HEK293 (cell line): ENCODE results near the gene MTERF4.

Source experiments
- CTCF ChIA-PET: fragments of 350-600 bp; formaldehyde crosslinking; extraction: SDS; loops from one replicate; lab custom pipeline; 2021; ENCODE audit warnings: antibody characterized with exemption; lab: Yijun Ruan, JAX
- POLR2A ChIA-PET: fragments of 300-600 bp; formaldehyde crosslinking; extraction: SDS; loops from one replicate; lab custom pipeline; 2020; ENCODE audit warnings: antibody characterized with exemption, inconsistent platforms; lab: Yijun Ruan, JAX
- H3K27ac ChIP-seq: fragments of 200-500 bp; sonication (Bioruptor generic); 2 replicates; pipeline ENCODE4 v1.5.1; 2014; ENCODE audit warnings: low read depth, low read length, control low read depth, inconsistent platforms; ENCODE audit errors: extremely low read depth
- H3K36me3 ChIP-seq, 2 experiments: fragments of 200-500 bp in 1 of 2; sonication (Bioruptor generic) in 1 of 2; 1 replicate in 1 of 2; 2 replicates in 1 of 2; pipeline ENCODE4 v1.5.1; 2014 to 2017; ENCODE audit warnings: inconsistent platforms in 2 of 2, low read length in 2 of 2; ENCODE audit not compliant: control insufficient read depth in 2 of 2, insufficient read depth in 1 of 2
- H3K4me1 ChIP-seq: fragments of 200-500 bp; sonication (Bioruptor generic); 2 replicates; pipeline ENCODE4 v1.5.1; 2014; ENCODE audit warnings: mild to moderate bottlenecking, low read length, inconsistent platforms; ENCODE audit not compliant: control insufficient read depth, insufficient read depth
- H3K4me3 ChIP-seq: 2 replicates; pipeline ENCODE4 v1.5.1; 2011; ENCODE audit warnings: low read depth, mild to moderate bottlenecking, control low read depth, low read length, moderate library complexity
- H3K9me3 ChIP-seq: fragments of 200-500 bp; sonication (Bioruptor generic); 2 replicates; pipeline ENCODE4 v1.5.1; 2014; ENCODE audit warnings: low read depth, low read length, inconsistent platforms; ENCODE audit not compliant: control insufficient read depth, insufficient read depth
- GLIS1 ChIP-seq: fragments of 450-650 bp; formaldehyde crosslinking; IDR thresholded peaks from 2 replicates; pipeline ENCODE4 v1.5.1; 2016; ENCODE audit warnings: missing biosample characterization, missing genetic modification characterization
- HOXA7 ChIP-seq: sonication (generic); formaldehyde crosslinking; IDR thresholded peaks from 2 replicates; pipeline ENCODE4 v1.8.1; 2022; ENCODE audit warnings: missing genetic modification reagents, borderline replicate concordance
- MEIS1 ChIP-seq: sonication (generic); formaldehyde crosslinking; IDR thresholded peaks from 2 replicates; pipeline ENCODE4 v1.8.1; 2022; ENCODE audit warnings: missing genetic modification reagents, mild to moderate bottlenecking, borderline replicate concordance
- OVOL3 ChIP-seq: fragments of 450-650 bp; formaldehyde crosslinking; IDR thresholded peaks from 2 replicates; pipeline ENCODE4 v1.5.1; 2016; ENCODE audit warnings: missing biosample characterization, missing genetic modification characterization
- PRDM6 ChIP-seq: fragments of 450-650 bp; formaldehyde crosslinking; IDR thresholded peaks from 2 replicates; pipeline ENCODE4 v1.5.1; 2017; ENCODE audit warnings: missing biosample characterization, missing genetic modification characterization
- RBAK ChIP-seq: fragments of 450-650 bp; formaldehyde crosslinking; IDR thresholded peaks from 2 replicates; pipeline ENCODE4 v1.5.1; 2016; ENCODE audit warnings: missing biosample characterization, missing genetic modification characterization
- ZBTB20 ChIP-seq: fragments of 450-650 bp; formaldehyde crosslinking; IDR thresholded peaks from 2 replicates; pipeline ENCODE4 v1.5.1; 2016; ENCODE audit warnings: missing biosample characterization, missing genetic modification characterization
- ZNF10 ChIP-seq: fragments of 450-650 bp; formaldehyde crosslinking; IDR thresholded peaks from 2 replicates; pipeline ENCODE4 v1.5.1; 2017; ENCODE audit warnings: missing biosample characterization, missing genetic modification characterization
- ZNF169 ChIP-seq: fragments of 450-650 bp; formaldehyde crosslinking; IDR thresholded peaks from 2 replicates; pipeline ENCODE4 v1.5.1; 2016; ENCODE audit warnings: missing biosample characterization, missing genetic modification characterization
- ZNF202 ChIP-seq: fragments of 450-650 bp; formaldehyde crosslinking; IDR thresholded peaks from 2 replicates; pipeline ENCODE4 v1.5.1; 2016; ENCODE audit warnings: missing biosample characterization, missing genetic modification characterization, borderline replicate concordance
- ZNF280D ChIP-seq: fragments of 450-650 bp; formaldehyde crosslinking; IDR thresholded peaks from 2 replicates; pipeline ENCODE4 v1.5.1; 2016; ENCODE audit warnings: missing biosample characterization, missing genetic modification characterization
- ZNF391 ChIP-seq: fragments of 450-650 bp; formaldehyde crosslinking; IDR thresholded peaks from 2 replicates; pipeline ENCODE4 v1.5.1; 2016; ENCODE audit warnings: low read depth, missing biosample characterization, missing genetic modification characterization, borderline replicate concordance
- ZNF513 ChIP-seq: fragments of 450-650 bp; IDR thresholded peaks from 2 replicates; pipeline ENCODE4 v1.5.1; 2018; ENCODE audit warnings: missing biosample characterization, missing genetic modification characterization
- ZNF610 ChIP-seq: fragments of 450-650 bp; formaldehyde crosslinking; IDR thresholded peaks from 2 replicates; pipeline ENCODE4 v1.5.1; 2016; ENCODE audit warnings: missing biosample characterization, missing genetic modification characterization, borderline replicate concordance
- ZNF76 ChIP-seq: fragments of 450-650 bp; formaldehyde crosslinking; IDR thresholded peaks from 2 replicates; pipeline ENCODE4; 2016; ENCODE audit warnings: low read depth, missing biosample characterization, missing genetic modification characterization, borderline replicate concordance
- ZSCAN23 ChIP-seq: fragments of 450-650 bp; formaldehyde crosslinking; IDR thresholded peaks from 2 replicates; pipeline ENCODE4 v1.5.1; 2016; ENCODE audit warnings: missing biosample characterization, missing genetic modification characterization
- TF ChIP-seq, protein P1 (sequence below): fragments of 450-650 bp; formaldehyde crosslinking; IDR thresholded peaks from 2 replicates; pipeline ENCODE4 v1.5.1; 2016; ENCODE audit warnings: missing biosample characterization, missing genetic modification characterization
- TF ChIP-seq, protein P2 (sequence below): fragments of 450-650 bp; formaldehyde crosslinking; IDR thresholded peaks from 2 replicates; pipeline ENCODE4 v1.5.1; 2017; ENCODE audit warnings: missing biosample characterization, mild to moderate bottlenecking, missing genetic modification characterization, moderate library complexity
- TF ChIP-seq, protein P3 (sequence below): fragments of 450-650 bp; formaldehyde crosslinking; IDR thresholded peaks from 2 replicates; pipeline ENCODE4 v1.5.1; 2017; ENCODE audit warnings: missing biosample characterization, missing genetic modification characterization

MTERF4 gene

GRCh38 chr2:241096979-241097378 lies 5.1 kb downstream of the MTERF4 start:
- ChIA-PET POLR2A (no interaction called here), CTCF (interaction anchor here (3.5 kb wide), 1 partner anchor 19 kb away, joined by 16 read pairs; no protein-coding TSS in a partner anchor)
- TF ChIP-seq ZNF391 (tag by site-specific recombination) (no peak), ZNF76 (tag by site-specific recombination) (no peak), ZNF169 (no peak), ZNF280D (no peak), HOXA7 (CRISPR knock-in tag) (no peak), ZNF202 (tag by site-specific recombination) (no peak), MEIS1 (CRISPR knock-in tag) (no peak), PRDM6 (tag by site-specific recombination) (no peak), RBAK (tag by site-specific recombination) (no peak), ZNF10 (tag by site-specific recombination) (no peak), ZSCAN23 (no peak)
- TF ChIP-seq, protein P1, sequence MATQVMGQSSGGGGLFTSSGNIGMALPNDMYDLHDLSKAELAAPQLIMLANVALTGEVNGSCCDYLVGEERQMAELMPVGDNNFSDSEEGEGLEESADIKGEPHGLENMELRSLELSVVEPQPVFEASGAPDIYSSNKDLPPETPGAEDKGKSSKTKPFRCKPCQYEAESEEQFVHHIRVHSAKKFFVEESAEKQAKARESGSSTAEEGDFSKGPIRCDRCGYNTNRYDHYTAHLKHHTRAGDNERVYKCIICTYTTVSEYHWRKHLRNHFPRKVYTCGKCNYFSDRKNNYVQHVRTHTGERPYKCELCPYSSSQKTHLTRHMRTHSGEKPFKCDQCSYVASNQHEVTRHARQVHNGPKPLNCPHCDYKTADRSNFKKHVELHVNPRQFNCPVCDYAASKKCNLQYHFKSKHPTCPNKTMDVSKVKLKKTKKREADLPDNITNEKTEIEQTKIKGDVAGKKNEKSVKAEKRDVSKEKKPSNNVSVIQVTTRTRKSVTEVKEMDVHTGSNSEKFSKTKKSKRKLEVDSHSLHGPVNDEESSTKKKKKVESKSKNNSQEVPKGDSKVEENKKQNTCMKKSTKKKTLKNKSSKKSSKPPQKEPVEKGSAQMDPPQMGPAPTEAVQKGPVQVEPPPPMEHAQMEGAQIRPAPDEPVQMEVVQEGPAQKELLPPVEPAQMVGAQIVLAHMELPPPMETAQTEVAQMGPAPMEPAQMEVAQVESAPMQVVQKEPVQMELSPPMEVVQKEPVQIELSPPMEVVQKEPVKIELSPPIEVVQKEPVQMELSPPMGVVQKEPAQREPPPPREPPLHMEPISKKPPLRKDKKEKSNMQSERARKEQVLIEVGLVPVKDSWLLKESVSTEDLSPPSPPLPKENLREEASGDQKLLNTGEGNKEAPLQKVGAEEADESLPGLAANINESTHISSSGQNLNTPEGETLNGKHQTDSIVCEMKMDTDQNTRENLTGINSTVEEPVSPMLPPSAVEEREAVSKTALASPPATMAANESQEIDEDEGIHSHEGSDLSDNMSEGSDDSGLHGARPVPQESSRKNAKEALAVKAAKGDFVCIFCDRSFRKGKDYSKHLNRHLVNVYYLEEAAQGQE (tag by site-specific recombination): no peak
- Histone ChIP-seq H3K4me3 (no peak overlapping the region), H3K9me3 (no peaks in the 10 kb centered on the region), H3K27ac (no peak overlapping the region), H3K4me1 (no peaks in the 10 kb centered on the region), H3K36me3 (peaks cover 32 to 88% of the 10 kb centered on the region in 2 experiments)

DNA sequence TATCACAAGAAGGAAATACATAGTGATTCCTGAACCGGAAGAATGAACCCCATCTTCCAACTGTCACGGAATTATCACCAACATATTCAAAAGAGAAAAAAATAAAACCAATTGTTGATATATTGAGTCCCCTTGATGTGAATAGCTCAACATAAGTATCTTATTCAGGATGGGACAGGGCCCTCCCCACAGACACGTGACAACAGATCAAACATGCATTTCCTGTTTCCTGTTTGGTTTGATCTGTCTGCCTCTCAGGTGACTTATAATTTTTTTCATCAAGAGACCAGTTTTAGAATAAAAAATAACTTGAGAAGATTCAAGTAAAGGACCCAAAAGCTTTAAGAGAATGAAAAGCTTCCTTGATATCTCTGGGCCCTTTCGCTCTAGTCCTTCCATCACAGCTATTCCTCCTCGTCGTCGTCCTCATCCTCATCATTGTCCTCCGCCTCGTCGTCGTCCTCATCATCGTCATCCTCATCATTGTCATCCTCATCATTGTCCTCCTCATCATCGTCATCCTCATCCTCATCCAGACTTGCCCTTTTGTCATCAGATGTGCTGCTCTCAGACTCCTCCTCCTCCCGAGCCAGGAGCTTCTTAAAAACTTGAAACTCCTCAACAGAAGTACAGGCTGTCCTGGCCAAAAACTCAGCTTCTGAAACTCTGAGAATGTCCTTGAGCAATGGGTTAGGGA lies 6.3 kb downstream of the MTERF4 start:
- H3K9me3 ChIP-seq: no peaks in the 10 kb centered on the region
- ChIA-PET CTCF (interaction anchor here (0.5 to 3.5 kb wide), 2 partner anchors 13 to 18 kb away, joined by 4 to 16 read pairs; no protein-coding TSS in a partner anchor), POLR2A (no interaction called here)
- no peaks in the 10 kb centered on the region for H3K4me1 ChIP-seq
- H3K36me3 ChIP-seq: peaks cover 32 to 99% of the 10 kb centered on the region in 2 experiments
- no peak overlapping the region for H3K27ac ChIP-seq
- no peak for TF ChIP-seq GLIS1 (tag by site-specific recombination)
- TF ChIP-seq ZNF513: peak; percentile 95
- TF ChIP-seq, protein P2, sequence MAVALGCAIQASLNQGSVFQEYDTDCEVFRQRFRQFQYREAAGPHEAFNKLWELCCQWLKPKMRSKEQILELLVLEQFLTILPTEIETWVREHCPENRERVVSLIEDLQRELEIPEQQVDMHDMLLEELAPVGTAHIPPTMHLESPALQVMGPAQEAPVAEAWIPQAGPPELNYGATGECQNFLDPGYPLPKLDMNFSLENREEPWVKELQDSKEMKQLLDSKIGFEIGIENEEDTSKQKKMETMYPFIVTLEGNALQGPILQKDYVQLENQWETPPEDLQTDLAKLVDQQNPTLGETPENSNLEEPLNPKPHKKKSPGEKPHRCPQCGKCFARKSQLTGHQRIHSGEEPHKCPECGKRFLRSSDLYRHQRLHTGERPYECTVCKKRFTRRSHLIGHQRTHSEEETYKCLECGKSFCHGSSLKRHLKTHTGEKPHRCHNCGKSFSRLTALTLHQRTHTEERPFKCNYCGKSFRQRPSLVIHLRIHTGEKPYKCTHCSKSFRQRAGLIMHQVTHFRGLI (tag by site-specific recombination): no peak
- no peak for TF ChIP-seq OVOL3 (tag by site-specific recombination)
- TF ChIP-seq, protein P3, sequence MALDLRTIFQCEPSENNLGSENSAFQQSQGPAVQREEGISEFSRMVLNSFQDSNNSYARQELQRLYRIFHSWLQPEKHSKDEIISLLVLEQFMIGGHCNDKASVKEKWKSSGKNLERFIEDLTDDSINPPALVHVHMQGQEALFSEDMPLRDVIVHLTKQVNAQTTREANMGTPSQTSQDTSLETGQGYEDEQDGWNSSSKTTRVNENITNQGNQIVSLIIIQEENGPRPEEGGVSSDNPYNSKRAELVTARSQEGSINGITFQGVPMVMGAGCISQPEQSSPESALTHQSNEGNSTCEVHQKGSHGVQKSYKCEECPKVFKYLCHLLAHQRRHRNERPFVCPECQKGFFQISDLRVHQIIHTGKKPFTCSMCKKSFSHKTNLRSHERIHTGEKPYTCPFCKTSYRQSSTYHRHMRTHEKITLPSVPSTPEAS (tag by site-specific recombination): no peak
- no peak for TF ChIP-seq ZNF610 (tag by site-specific recombination)
- no peak for TF ChIP-seq ZBTB20 (tag by site-specific recombination)
- no peak overlapping the region for H3K4me3 ChIP-seq
